ENCODE data around the gene GRM3. TPM values are rescaled to one million over a fixed set of nuclear protein-coding genes. Genes with fewer than 3 reads are reported as not detected.

The GRM3 gene
- polyA plus RNA-seq, 1 experiment = not detected

- POLR2A ChIA-PET = no interaction called here
- TF ChIP-seq CTCF (IDR thresholded peaks at IDR 0.05; ENCODE audit: insufficient read depth, low read depth, low read length) = no peak
- CTCF ChIA-PET = no interaction called here
- no peak for DNase-seq (ENCODE audit: low read depth)
- H3K27me3 ChIP-seq (ENCODE audit: control insufficient read depth, insufficient read depth, low read length) = no peaks in the 10 kb centered on the region
- no peaks in the 10 kb centered on the region for H3K36me3 ChIP-seq (ENCODE audit: control insufficient read depth, insufficient read depth, low read length)
- no peak overlapping the region for H3K4me3 ChIP-seq (ENCODE audit: low read depth, low read length)
Measured at GRCh38 chr7:86768967-86769760, 125.5 kb downstream of the GRM3 start.

GRCh38 chr7:86773309-86773708 lies 129.6 kb downstream of the GRM3 start:
- ChIA-PET POLR2A (no interaction called here), CTCF (no interaction called here)

GRCh38 chr7:86775203-86775602 lies 131.5 kb downstream of the GRM3 start:
- DNase-seq (ENCODE audit: low read depth) = no peak
- TF ChIP-seq CTCF (IDR thresholded peaks at IDR 0.05; ENCODE audit: insufficient read depth, low read depth, low read length) = no peak
- CTCF ChIA-PET = no interaction called here

More at GRCh38 chr7:86773309-86773708, 129.6 kb downstream of the GRM3 start:
- Histone ChIP-seq H3K27me3 (ENCODE audit: control insufficient read depth, insufficient read depth, low read length) (no peaks in the 10 kb centered on the region), H3K4me3 (ENCODE audit: low read depth, low read length) (no peak overlapping the region), H3K36me3 (ENCODE audit: control insufficient read depth, insufficient read depth, low read length) (no peaks in the 10 kb centered on the region)
- no peak for DNase-seq (ENCODE audit: low read depth)
- TF ChIP-seq CTCF (IDR thresholded peaks at IDR 0.05; ENCODE audit: insufficient read depth, low read depth, low read length) = no peak

GRCh38 chr7:86776136-86776535 lies 132.4 kb downstream of the GRM3 start:
- ChIA-PET POLR2A (no interaction called here), CTCF (no interaction called here)
- H3K4me3 ChIP-seq (ENCODE audit: low read depth, low read length) = no peak overlapping the region
- H3K27me3 ChIP-seq (ENCODE audit: control insufficient read depth, insufficient read depth, low read length) = no peaks in the 10 kb centered on the region
- H3K36me3 ChIP-seq (ENCODE audit: control insufficient read depth, insufficient read depth, low read length) = no peaks in the 10 kb centered on the region
- no peak for DNase-seq (ENCODE audit: low read depth)
- TF ChIP-seq CTCF (IDR thresholded peaks at IDR 0.05; ENCODE audit: insufficient read depth, low read depth, low read length) = no peak

More at GRCh38 chr7:86775203-86775602, 131.5 kb downstream of the GRM3 start:
- H3K27me3 ChIP-seq (ENCODE audit: control insufficient read depth, insufficient read depth, low read length) = no peaks in the 10 kb centered on the region
- POLR2A ChIA-PET = no interaction called here
- no peaks in the 10 kb centered on the region for H3K36me3 ChIP-seq (ENCODE audit: control insufficient read depth, insufficient read depth, low read length)
- no peak overlapping the region for H3K4me3 ChIP-seq (ENCODE audit: low read depth, low read length)

- ChIA-PET CTCF (interaction anchor here (0.9 kb wide), 1 partner anchor 9 kb away, joined by 3 read pairs; no protein-coding TSS in a partner anchor), POLR2A (no interaction called here)
- no peak for DNase-seq (ENCODE audit: low read depth)
- no peak for TF ChIP-seq CTCF (IDR thresholded peaks at IDR 0.05; ENCODE audit: insufficient read depth, low read depth, low read length)
- Histone ChIP-seq H3K4me3 (ENCODE audit: low read depth, low read length) (no peak overlapping the region), H3K27me3 (ENCODE audit: control insufficient read depth, insufficient read depth, low read length) (no peaks in the 10 kb centered on the region), H3K36me3 (ENCODE audit: control insufficient read depth, insufficient read depth, low read length) (no peaks in the 10 kb centered on the region)
Measured at GRCh38 chr7:86778271-86778670, 134.6 kb downstream of the GRM3 start.
